Mesendoderm (in vitro differentiated cells): ENCODE data around the gene ATP23.

Source experiments
- DNase-seq: peaks from one replicate; pipeline ENCODE4 v3.0.0; 2013
- H2AK5ac ChIP-seq: 2 replicates; pipeline ENCODE4 v1.6.1; 2013; ENCODE audit warnings: low read length, inconsistent platforms
- H2BK120ac ChIP-seq: 2 replicates; pipeline ENCODE4 v1.6.1; 2013; ENCODE audit warnings: low read depth, mild to moderate bottlenecking, low read length, moderate library complexity, mixed read lengths
- H2BK15ac ChIP-seq: replicated peaks from 2 replicates; pipeline ENCODE4 v1.6.1; 2013; ENCODE audit warnings: low read depth, mild to moderate bottlenecking, moderate library complexity
- H2BK5ac ChIP-seq: 2 replicates; pipeline ENCODE4 v1.6.1; 2013; ENCODE audit warnings: low read length, inconsistent platforms
- H3K18ac ChIP-seq: 2 replicates; pipeline ENCODE4 v1.6.1; 2013; ENCODE audit warnings: mild to moderate bottlenecking, low read length, mixed read lengths
- H3K23ac ChIP-seq: one replicate; pipeline ENCODE4 v1.6.1; 2013; ENCODE audit warnings: low read length
- H3K27ac ChIP-seq: 2 replicates; pipeline ENCODE4 v1.5.1; 2013; ENCODE audit warnings: low read depth, mild to moderate bottlenecking, inconsistent platforms, low read length, moderate library complexity
- H3K27me3 ChIP-seq: 2 replicates; pipeline ENCODE4 v1.6.1; 2013; ENCODE audit warnings: low read length, control low read depth, mild to moderate bottlenecking, inconsistent platforms; ENCODE audit not compliant: insufficient read depth, poor library complexity
- H3K36me3 ChIP-seq: 2 replicates; pipeline ENCODE4 v1.6.1; 2013; ENCODE audit warnings: low read length, inconsistent platforms; ENCODE audit not compliant: control insufficient read depth, insufficient read depth
- H3K4ac ChIP-seq: one replicate; pipeline ENCODE4 v1.6.1; 2013; ENCODE audit warnings: low read depth, mild to moderate bottlenecking, low read length, moderate library complexity
- H3K4me1 ChIP-seq: 2 replicates; pipeline ENCODE4 v1.6.1; 2013; ENCODE audit warnings: low read depth, low read length, inconsistent platforms; ENCODE audit not compliant: control insufficient read depth
- H3K4me2 ChIP-seq: 2 replicates; pipeline ENCODE4 v1.6.1; 2013; ENCODE audit warnings: low read length
- H3K4me3 ChIP-seq: 2 replicates; pipeline ENCODE4 v1.5.1; 2013; ENCODE audit warnings: mild to moderate bottlenecking, low read length
- H3K56ac ChIP-seq: one replicate; pipeline ENCODE4 v1.6.1; 2013; ENCODE audit warnings: low read length
- H3K79me1 ChIP-seq: 2 replicates; pipeline ENCODE4 v1.6.1; 2013; ENCODE audit warnings: low read length, inconsistent platforms
- H3K79me2 ChIP-seq: 2 replicates; pipeline ENCODE4 v1.6.1; 2013; ENCODE audit warnings: mild to moderate bottlenecking, low read length; ENCODE audit not compliant: control insufficient read depth, insufficient read depth
- H3K9ac ChIP-seq: 2 replicates; pipeline ENCODE4 v1.6.1; 2013; ENCODE audit warnings: low read length, inconsistent platforms
- H4K5ac ChIP-seq: one replicate; pipeline ENCODE4 v1.6.1; 2013; ENCODE audit warnings: low read length
- H4K8ac ChIP-seq: one replicate; pipeline ENCODE4 v1.6.1; 2013; ENCODE audit warnings: low read depth, mild to moderate bottlenecking, control low read depth, low read length, moderate library complexity
- WGBS: extraction: QIAGEN DNeasy Blood & Tissue Kit; methylation state at CpG from one replicate; pipeline ENCODE4 v1.1.7; 2013; ENCODE audit warnings: low lambda C conversion rate, missing lambda C conversion rate; ENCODE audit not compliant: insufficient coverage; ENCODE audit errors: extremely low coverage; 5-methylcytosine and 5-hydroxymethylcytosine counted together

Gene ATP23

DNA sequence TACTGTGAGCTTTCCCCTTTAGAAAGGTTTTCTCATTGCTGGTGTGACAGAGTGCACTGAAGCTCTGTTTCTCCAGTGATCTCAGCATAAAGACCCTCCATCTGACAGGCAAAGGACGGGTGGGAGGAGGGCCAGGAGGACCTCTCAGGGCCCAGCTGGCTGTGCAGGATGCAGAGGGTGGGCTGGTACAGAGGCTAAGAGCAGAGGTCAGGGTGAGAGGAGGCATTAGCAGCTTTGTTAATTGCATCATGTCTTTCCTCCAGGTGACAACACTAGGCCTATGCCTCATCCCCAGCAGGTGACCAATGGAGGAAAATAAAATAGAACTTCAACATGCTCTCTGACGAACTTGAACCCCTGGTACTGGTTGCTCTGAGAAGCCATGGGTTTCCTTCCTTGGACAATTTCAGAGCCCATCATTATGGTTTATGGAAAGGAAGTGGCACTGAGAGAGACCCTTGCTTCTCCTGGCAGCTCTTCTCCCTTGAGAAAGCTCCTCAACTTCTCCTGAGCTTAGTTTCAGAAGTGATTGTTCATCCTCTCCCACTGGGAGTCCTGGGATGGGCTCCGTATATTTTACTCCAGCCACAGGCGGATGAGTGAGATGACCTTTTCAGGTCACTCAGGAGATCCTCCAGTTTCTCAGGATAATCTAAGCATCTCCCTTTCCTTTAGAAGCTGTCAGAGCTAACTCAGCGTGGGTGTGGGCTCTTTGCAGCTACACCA lies 45.8 kb upstream of the ATP23 start:
- no peaks in the 10 kb centered on the region for H3K79me1 ChIP-seq
- peak overlapping the region; percentile 14 for H2AK5ac ChIP-seq
- DNase-seq = no peak
- no peaks in the 10 kb centered on the region for H3K27me3 ChIP-seq
- H3K79me2 ChIP-seq = no peaks in the 10 kb centered on the region
- H2BK15ac ChIP-seq = no peak overlapping the region
- H3K4me2 ChIP-seq = no peak overlapping the region
- no peak overlapping the region for H3K4me3 ChIP-seq
- no CpG with 5 or more reads among the region's 5 CpGs for WGBS
- H4K5ac ChIP-seq = no peak overlapping the region
- H3K4me1 ChIP-seq = peaks cover 4% of the 10 kb centered on the region
- H3K4ac ChIP-seq = no peak overlapping the region
- H3K56ac ChIP-seq = peak overlapping the region; percentile 85
- no peak overlapping the region for H2BK120ac ChIP-seq
- no peaks in the 10 kb centered on the region for H3K36me3 ChIP-seq
- peak overlapping the region; percentile 96 for H4K8ac ChIP-seq
- no peak overlapping the region for H3K18ac ChIP-seq
- no peak overlapping the region for H3K23ac ChIP-seq
- H3K9ac ChIP-seq = peak overlapping the region; percentile 80
- no peak overlapping the region for H3K27ac ChIP-seq
- H2BK5ac ChIP-seq = no peak overlapping the region

DNA sequence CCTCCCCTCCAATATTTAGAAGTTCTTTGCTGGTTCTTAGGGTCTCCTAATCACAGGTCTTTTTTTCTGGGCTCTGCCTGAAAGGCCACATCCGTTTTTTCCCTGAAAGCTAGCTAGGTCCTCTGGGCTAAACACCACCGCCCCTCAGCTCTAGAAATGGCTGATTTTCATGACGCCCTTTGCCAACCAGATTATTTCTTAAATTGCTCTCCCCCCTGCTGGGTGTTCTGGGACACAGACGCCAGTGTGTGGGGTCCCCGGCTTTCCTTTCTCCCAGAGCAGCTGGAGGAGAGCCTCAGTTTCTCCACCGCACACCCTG lies 45.3 kb upstream of the ATP23 start:
- Histone ChIP-seq H3K4me2 (peak overlapping the region; percentile 84), H3K79me2 (no peaks in the 10 kb centered on the region), H3K4me3 (no peak overlapping the region), H3K23ac (no peak overlapping the region), H3K79me1 (no peaks in the 10 kb centered on the region), H4K8ac (peak overlapping the region; percentile 96), H3K27me3 (no peaks in the 10 kb centered on the region), H3K56ac (peak overlapping the region; percentile 85), H3K9ac (peak overlapping the region; percentile 80), H3K27ac (no peak overlapping the region), H2AK5ac (peak overlapping the region; percentile 14), H3K18ac (peak overlapping the region; percentile 97), H2BK5ac (no peak overlapping the region), H2BK120ac (peak overlapping the region; percentile 32), H3K4ac (peak overlapping the region; percentile 72), H4K5ac (no peak overlapping the region), H3K4me1 (peaks cover 4% of the 10 kb centered on the region), H3K36me3 (no peaks in the 10 kb centered on the region), H2BK15ac (peak overlapping the region; percentile 37)
- no peak for DNase-seq
- no CpG with 5 or more reads among the region's 6 CpGs for WGBS

DNA sequence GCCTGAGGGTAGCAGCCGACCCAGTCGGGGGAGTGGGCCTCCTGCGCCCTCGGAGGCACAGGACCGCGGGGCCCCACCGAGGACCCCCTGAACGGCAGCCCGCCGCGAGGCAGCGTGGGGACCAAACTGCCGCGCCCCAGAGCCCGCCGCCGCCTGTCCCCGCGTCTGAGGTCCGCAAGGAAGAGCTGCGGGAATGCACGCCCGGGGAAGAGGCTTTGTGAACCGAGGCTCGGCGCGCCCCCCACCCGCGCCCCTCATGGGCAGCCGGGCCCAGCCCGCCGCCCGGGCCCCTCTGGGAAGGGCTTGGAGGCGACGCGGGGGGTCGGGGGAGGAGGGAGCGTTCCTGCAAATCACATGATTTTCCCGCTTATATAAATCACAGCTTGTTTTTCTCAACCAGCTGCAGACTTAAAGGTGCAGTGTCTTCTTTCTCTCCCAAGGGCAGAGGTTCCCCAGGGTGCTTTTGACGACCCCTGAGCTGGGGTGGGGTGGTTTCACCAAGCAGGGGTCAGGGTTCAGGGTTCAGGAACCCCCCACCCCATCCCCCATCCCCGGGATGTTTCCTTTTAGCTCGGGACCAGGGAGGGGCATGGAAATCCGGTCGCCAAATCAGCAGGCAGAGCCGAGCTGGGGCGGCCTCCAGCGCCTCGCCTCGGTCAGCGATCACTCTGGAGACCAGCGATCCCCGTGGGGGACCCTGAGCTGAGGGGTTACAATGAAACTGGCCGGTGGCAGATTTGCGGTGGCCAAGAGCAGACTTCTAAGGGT lies 44.7 kb upstream of the ATP23 start:
- DNase-seq = peak; percentile 70
- H3K79me2 ChIP-seq = no peaks in the 10 kb centered on the region
- H3K56ac ChIP-seq = peak overlapping the region; percentile 85
- H3K27me3 ChIP-seq = no peaks in the 10 kb centered on the region
- peak overlapping the region; percentile 84 for H3K4me2 ChIP-seq
- peak overlapping the region; percentile 72 for H3K4ac ChIP-seq
- H3K79me1 ChIP-seq = no peaks in the 10 kb centered on the region
- peaks cover 4% of the 10 kb centered on the region for H3K4me1 ChIP-seq
- peak overlapping the region; percentile 97 for H3K18ac ChIP-seq
- peak overlapping the region; percentile 73 for H2BK120ac ChIP-seq
- no CpG with 5 or more reads among the region's 54 CpGs for WGBS
- peak overlapping the region; percentile 96 for H4K8ac ChIP-seq
- H2BK15ac ChIP-seq = peak overlapping the region; percentile 87
- peak overlapping the region; percentile 44 for H3K4me3 ChIP-seq
- peak overlapping the region; percentile 80 for H3K9ac ChIP-seq
- H2AK5ac ChIP-seq = no peak overlapping the region
- no peak overlapping the region for H3K27ac ChIP-seq
- H3K23ac ChIP-seq = no peak overlapping the region
- H2BK5ac ChIP-seq = no peak overlapping the region
- H4K5ac ChIP-seq = no peak overlapping the region
- no peaks in the 10 kb centered on the region for H3K36me3 ChIP-seq

DNA sequence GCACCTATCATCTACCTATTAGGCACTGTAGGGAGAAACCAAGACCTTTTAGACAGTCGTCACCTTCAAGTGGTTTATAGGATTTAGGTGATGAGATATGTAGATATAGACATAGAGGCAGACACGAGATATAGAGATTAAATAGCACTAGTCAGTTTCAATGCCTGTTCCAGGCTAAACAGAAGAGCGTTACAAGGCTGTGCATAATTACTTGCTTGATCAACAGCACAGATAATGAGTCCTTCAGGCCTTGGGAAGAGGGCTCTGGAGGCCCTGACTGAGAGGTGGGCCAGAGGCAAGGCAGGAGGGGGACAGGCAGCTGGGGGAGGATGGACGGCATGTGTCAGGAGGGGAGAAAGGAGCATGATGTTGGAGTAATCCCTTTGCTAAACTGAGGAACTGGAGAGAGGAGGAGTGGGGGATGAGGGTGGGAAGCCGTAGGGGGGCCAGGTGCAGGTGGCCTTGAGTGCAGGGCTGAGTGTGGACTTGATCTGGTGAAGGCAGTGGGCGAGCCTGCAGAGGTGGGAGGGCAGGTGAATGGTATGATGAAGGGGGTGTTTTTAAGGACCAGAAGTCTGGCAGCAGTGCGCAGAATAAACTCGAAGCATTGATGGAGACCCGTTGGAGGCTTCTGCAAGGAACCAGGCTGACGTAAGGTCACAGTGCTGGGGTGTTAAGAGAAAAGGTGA lies 43.9 kb upstream of the ATP23 start:
- no peaks in the 10 kb centered on the region for H3K27me3 ChIP-seq
- peak overlapping the region; percentile 52 for H3K9ac ChIP-seq
- H2BK5ac ChIP-seq = no peak overlapping the region
- WGBS = no CpG with 5 or more reads among the region's 10 CpGs
- peak; percentile 42 for DNase-seq
- peak overlapping the region; percentile 85 for H3K56ac ChIP-seq
- H3K27ac ChIP-seq = no peak overlapping the region
- peak overlapping the region; percentile 60 for H3K4me2 ChIP-seq
- H3K23ac ChIP-seq = no peak overlapping the region
- no peak overlapping the region for H4K8ac ChIP-seq
- H3K18ac ChIP-seq = no peak overlapping the region
- H4K5ac ChIP-seq = no peak overlapping the region
- H3K4me3 ChIP-seq = no peak overlapping the region
- H3K4me1 ChIP-seq = peaks cover 4% of the 10 kb centered on the region
- no peak overlapping the region for H3K4ac ChIP-seq
- H3K79me1 ChIP-seq = no peaks in the 10 kb centered on the region
- no peak overlapping the region for H2AK5ac ChIP-seq
- H3K79me2 ChIP-seq = no peaks in the 10 kb centered on the region
- H2BK15ac ChIP-seq = no peak overlapping the region
- H2BK120ac ChIP-seq = no peak overlapping the region
- H3K36me3 ChIP-seq = no peaks in the 10 kb centered on the region

DNA sequence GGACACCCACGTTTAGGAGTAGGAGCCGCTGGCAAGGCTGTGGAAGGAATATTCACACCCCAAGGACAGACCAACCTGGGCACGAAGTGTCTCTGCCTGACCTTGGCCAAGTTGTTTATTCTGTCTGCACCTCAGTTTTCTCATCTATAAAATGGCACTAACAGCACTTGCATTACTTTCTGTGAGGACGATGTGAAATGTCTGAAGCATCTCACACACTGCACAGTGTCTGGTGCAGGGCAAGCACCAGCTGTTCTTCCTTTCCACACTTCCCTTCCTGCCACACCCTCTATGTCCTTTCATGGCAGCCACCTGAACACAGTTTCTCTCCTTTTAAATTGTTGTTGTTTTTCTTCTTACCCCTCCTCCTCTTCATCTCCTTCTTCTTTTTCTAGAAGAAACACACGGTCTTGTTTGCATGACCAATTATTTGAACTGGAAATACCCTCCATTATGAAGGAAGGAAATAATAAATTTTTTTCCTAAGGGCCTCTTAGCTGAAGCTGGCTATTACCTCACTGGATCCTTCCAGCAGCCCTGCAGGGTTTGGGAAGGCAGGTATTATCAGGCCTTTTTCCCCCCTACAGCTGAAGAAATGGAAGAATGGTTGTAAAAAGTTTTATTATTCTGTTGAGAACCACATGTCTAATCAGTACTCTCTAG lies 42.9 kb upstream of the ATP23 start:
- H3K79me2 ChIP-seq = no peaks in the 10 kb centered on the region
- H3K27me3 ChIP-seq = no peaks in the 10 kb centered on the region
- no peaks in the 10 kb centered on the region for H3K36me3 ChIP-seq
- no CpG with 5 or more reads among the region's 5 CpGs for WGBS
- H4K8ac ChIP-seq = no peak overlapping the region
- H2AK5ac ChIP-seq = no peak overlapping the region
- no peak overlapping the region for H3K4me2 ChIP-seq
- no peak overlapping the region for H2BK5ac ChIP-seq
- H3K4ac ChIP-seq = no peak overlapping the region
- H2BK15ac ChIP-seq = no peak overlapping the region
- H3K4me1 ChIP-seq = peaks cover 4% of the 10 kb centered on the region
- no peak overlapping the region for H3K4me3 ChIP-seq
- no peak overlapping the region for H3K56ac ChIP-seq
- H3K79me1 ChIP-seq = no peaks in the 10 kb centered on the region
- H3K18ac ChIP-seq = no peak overlapping the region
- H2BK120ac ChIP-seq = no peak overlapping the region
- H4K5ac ChIP-seq = no peak overlapping the region
- no peak overlapping the region for H3K27ac ChIP-seq
- no peak overlapping the region for H3K9ac ChIP-seq
- no peak overlapping the region for H3K23ac ChIP-seq
- no peak for DNase-seq
